ENCODE measurements around the gene UCK1.

GRCh38 chr9:131476777-131477345 lies 54.2 kb downstream of the UCK1 start:
- TF ChIP-seq CTCF (IDR thresholded peaks at IDR 0.05; ENCODE audit: low read depth, low read length, missing input control) (no peak), SP1 (IDR thresholded peaks at IDR 0.05) (no peak), YY1 (IDR thresholded peaks at IDR 0.05) (no peak), GABPA (IDR thresholded peaks at IDR 0.05 in 1 of 2, conservative IDR thresholded peaks at IDR 0.05 in 1 of 2) (no peak), FOXA1 (IDR thresholded peaks at IDR 0.05) (no peak), JUND (IDR thresholded peaks at IDR 0.05) (no peak), TAF1 (conservative IDR thresholded peaks at IDR 0.05) (no peak)

Measured in liver (tissue), 3 donors.